Measurements from ENCODE around the gene PA2G4.
"Not testable (repeated sequence)": the region's sequence is repeated elsewhere in the genome, so short reads cannot be mapped to it uniquely, and the experiment has no call there.

The PA2G4 gene

GRCh38 chr12:56104109-56104814, at the start of gene PA2G4:
Gene PA2G4 (plus strand): TSS chr12:56104559. CDS start chr12:56104738, 179 bp downstream.
- DNase-seq: peak; percentile 82

DNA sequence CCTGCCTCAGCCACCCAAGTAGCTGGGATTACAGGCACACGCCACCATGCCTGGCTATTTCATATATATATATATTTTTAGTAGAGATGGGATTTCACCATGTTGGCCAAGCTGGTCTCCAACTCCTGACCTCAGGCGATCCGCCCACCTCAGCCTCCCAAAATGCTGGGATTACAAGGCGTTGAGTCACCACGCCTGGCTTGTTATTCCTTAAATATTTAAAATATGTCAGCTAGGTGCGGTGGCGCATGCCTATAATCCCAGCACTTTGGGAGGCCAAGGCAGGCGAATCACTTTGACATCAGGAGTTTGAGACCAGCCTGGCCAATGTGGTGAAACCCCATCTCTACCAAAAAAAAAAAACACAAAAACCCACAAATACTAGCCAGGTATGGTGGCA, 44.4 kb upstream of the PA2G4 start:
- DNase-seq: not testable (repeated sequence)

DNA sequence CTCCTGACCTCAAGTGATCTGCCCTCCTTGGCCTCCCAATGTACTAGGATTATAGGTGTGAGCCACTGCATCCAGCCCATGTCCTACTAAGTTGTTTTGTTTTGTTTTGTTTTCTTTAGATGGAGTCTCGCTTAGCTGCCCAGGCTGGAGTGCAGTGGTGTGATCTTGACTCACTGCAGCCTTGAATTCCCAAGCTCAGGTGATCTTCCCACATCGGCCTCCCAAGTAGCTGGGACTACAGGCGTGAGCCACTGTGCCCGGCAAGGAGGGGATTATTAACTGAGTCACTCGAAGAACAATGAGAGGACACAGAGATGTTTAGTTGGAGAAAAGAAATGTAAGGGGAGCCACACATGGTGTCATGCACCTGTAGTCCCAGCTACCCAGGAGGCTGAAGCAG, 42.4 kb upstream of the PA2G4 start:
- DNase-seq: no peak

GRCh38 chr12:56062996-56063395, 41.4 kb upstream of the PA2G4 start:
- no peak for DNase-seq

- no peak for DNase-seq
These were observed 32.7 kb upstream of the PA2G4 start for GRCh38 chr12:56071648-56072047.

DNA sequence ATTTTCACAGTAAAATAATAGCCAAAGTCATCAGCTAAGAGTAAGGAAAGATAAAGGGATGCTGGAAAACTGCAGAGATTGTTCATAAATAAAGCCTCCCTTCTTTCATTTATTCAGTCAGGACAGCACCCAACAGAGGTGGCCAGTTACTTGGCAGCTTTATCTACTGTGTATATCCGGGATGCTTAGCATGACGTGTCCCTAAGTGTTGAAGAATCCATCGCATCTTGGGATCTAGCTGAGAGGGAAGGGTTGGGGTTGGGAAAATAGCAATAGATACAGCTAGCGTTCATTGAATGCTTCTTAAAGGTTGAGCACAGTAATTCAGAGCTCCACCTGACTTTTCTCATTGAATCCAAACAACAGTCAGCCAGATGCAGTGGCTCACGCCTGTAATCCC, 30.0 kb upstream of the PA2G4 start:
- no peak for DNase-seq

DNA sequence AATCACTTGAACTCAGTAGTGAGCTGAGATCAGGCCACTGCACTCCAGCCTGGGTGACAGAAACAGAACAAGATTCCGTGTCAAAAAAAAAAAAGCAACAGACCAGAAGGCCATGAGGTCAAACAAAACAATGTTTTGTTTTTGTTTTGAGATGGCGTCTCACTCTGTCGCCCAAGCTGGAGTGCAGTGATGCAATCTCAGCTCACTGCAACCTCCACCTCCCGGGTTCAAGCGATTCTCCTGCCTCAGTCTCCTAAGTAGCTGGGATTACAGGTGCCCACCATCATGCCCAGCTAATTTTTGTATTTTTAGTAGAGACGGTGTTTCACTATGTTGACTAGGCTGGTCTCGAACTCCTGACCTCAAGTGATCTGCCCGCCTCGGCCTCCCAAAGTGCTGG, 26.4 kb upstream of the PA2G4 start:
- DNase-seq: not testable (repeated sequence)

GRCh38 chr12:56078427-56078826, 25.9 kb upstream of the PA2G4 start:
- DNase-seq: no peak

- DNase-seq: peak; percentile 92
These were observed 25.2 kb upstream of the PA2G4 start for GRCh38 chr12:56078931-56079722.

DNA sequence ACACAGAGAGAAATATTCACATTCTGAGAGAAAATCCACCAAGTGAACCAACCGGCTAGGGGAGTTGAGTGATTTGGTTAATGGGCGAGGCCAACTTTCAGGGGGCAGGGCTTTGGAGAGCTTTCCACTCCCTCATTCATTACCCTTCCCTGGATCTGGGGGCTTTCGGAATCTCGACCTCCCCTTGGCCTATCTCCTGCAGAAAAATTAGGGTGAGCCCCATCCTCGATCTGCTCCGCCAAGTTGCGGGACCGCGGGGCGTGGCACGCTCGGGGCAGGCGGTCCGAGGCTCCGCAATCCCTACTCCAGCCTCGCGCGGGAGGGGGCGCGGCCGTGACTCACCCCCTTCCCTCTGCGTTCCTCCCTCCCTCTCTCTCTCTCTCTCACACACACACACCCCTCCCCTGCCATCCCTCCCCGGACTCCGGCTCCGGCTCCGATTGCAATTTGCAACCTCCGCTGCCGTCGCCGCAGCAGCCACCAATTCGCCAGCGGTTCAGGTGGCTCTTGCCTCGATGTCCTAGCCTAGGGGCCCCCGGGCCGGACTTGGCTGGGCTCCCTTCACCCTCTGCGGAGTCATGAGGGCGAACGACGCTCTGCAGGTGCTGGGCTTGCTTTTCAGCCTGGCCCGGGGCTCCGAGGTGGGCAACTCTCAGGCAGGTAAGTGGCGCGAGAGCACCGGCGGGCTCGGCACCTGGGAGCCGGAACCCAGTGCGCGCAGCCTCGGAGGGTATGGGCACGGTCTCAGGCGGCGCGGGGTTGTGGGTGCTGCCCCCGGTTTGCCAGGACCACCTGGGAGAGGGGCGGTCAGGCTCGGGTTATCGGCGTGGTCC, 24.4 kb upstream of the PA2G4 start, which contains the start of gene ERBB3:
Gene ERBB3, plus strand, starts transcription at position 443 of the 833 bp plus-strand sequence. Its CDS starts 136 bp downstream, at position 579.
- DNase-seq: peak; percentile 89

DNA sequence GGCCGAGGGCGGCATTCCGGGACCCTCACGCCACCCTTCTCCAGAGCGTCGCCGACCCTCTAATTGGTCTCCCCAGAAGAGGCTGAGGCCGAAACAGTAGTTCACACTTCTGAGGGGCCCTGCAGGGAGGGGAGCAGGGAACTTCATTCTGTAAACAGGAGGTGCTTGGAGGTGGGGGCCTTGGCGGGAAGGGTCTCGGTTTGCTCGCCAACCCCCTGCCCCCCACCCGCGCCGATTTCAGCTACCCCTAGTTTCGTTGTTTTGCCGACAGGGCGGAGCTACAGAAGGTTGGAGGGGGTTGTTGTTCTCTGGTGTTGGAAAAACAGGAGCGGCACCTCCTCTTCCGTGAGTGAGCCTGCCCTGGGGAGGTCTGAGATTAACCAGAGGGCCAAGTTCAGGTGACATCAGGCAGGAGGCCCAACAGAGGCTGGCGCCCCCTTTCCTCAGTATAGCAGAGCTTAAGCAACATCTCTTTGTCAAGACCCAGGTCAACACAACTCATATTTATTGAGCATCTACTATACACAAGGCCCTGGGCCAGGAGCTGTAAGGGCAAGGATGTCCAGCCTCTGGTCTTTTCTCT, 23.7 kb upstream of the PA2G4 start:
- DNase-seq: no peak

DNA sequence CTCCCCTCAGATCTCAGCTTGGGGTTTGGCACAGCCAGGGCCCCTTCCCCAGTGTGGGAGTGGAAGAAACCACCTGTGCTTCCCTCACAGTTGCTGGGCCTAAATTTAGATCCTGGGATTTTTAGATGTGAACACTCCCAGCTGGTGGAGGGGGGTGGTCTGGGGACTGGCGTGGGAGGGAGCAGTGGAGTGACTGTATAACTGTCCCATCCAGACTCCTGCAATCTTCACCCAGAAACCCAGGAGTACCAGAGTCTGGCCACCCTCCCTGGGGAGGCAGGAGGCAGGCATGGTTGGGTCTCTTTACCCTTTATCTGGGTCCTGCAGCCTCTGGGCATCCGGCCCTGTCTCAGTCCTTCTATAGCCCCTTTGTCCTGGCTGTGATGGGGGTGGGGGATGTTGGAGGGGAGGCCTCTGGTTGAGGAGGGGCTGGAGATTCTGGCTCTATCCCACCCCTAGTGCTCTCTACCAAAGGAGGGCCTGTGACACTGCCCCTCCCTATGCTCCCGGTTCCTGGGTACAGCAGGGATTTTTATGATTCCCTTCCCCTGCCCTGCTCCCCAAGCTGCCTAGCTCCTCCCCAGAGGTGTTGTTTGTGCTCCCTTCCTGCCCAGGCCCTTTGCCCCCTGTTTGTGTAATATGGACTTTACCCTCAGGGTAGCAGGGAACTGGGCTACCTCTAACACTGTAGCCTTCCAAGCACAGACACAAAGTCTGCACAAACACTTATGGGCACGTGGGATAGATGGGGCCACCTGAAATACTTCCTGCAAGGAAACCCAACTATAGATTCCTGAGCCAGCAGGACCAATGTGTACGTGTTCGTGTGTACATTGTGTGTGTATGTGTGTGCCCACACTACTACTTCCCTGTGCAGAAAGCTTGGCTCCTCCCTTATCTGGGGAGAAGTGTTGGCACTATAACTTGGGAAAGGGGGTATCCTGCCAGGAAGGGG, 22.7 kb upstream of the PA2G4 start:
- DNase-seq: no peak

DNA sequence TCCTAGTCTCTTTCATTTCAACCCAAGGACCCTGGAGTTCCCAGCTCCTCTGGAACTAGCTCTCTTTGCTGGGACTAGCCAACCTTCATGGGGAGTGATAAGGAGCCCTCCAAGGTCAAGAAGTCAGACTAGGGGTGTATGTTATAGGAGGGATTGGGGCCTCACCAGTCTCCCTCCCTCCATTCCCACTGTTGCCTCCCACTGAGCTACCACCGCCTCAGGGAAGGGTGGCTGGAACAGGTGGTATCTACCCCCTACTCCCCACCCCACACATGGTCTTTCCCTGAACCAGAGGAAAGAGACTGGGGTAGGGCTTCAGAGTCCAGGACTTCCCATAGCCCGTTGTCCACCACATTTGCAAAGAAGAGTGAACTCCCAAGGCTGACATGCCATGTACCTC, 22.0 kb upstream of the PA2G4 start:
- no peak for DNase-seq

- no peak for DNase-seq
These were observed 21.4 kb upstream of the PA2G4 start for GRCh38 chr12:56082967-56083366.

DNA sequence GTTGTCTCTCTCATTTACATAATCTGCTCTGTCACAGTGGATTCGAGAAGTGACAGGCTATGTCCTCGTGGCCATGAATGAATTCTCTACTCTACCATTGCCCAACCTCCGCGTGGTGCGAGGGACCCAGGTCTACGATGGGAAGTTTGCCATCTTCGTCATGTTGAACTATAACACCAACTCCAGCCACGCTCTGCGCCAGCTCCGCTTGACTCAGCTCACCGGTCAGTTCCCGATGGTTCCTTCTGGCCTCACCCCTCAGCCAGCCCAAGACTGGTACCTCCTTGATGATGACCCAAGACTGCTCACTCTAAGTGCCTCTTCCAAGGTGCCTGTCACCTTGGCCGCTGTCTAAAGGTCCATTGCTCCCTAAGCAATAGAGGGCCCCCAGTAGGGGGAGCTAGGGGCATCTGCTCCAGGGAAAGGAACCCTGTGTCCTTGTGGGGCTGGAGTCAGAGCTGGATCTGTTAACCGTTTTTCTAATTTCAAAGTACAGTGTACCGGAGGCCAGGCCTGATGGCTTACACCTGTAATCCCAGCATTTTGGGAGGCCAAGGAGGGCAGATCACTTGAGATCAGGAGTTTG, 19.3 kb upstream of the PA2G4 start:
- peak; percentile 70 for DNase-seq

DNA sequence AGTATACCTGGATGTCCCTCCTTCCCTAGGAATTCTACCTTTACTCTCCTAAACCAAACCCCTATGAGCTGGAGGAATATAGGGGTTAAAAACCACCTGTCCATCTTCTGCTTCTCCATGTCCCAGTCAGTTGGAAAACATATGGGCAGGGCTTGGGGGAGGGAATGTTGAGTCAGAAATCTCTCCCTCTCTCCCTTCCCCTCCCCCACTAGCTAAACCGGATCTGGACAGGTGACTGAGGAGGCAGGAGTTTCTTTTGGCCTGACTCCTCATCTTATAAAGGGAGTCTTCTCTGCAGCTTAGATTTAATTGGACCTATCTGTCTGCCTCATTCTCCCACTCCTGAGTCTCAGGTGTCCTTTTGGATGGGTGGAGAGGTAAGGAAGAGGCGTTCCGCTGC, 18.3 kb upstream of the PA2G4 start:
- DNase-seq: no peak

- no peak for DNase-seq
These were observed 17.8 kb upstream of the PA2G4 start for GRCh38 chr12:56086608-56087007.

DNA sequence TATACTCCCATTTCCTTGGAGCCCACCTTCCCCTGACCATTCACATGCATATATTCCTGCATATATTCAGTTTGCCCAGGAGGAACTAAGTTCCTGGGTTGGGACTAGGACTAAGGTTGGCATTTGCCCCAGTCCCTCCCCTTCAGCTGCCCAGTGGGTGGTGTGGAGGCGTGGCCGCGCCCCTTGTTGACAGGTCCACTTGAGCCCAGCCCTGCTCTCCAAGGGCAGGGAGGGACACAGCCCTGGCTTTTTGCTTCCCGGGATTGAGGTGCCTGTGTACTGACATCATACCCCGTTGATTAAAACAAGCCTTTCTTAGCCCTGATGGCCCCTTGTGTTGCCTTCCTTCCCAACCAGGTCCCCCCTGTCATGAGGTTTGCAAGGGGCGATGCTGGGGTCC, 17.1 kb upstream of the PA2G4 start:
- DNase-seq: no peak

GRCh38 chr12:56097738-56098137, 6.6 kb upstream of the PA2G4 start:
- DNase-seq: no peak

- no peak for DNase-seq
These were observed 5.8 kb upstream of the PA2G4 start for GRCh38 chr12:56098592-56098991.

DNA sequence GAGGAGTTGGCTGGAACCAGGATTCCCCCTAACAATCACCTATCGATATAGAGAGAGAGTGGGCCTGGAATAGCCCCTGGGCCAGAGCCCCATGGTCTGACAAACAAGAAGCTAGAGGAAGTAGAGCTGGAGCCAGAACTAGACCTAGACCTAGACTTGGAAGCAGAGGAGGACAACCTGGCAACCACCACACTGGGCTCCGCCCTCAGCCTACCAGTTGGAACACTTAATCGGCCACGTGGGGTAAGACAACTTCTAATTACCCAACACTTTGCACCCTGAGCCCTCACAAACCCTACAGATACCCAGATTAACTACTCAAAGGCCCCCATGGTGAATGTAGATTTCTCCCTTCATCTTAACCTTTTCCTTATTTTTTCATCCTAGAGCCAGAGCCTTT, 4.6 kb upstream of the PA2G4 start:
- DNase-seq: no peak
